Psoas muscle (tissue), 8 donors: Measurements from ENCODE around the gene C4orf46. TPM values are rescaled to one million over a fixed set of nuclear protein-coding genes. Genes with fewer than 3 reads are reported as not detected.
"Not testable (repeated sequence)": the region's sequence is repeated elsewhere in the genome, so short reads cannot be mapped to it uniquely, and the experiment has no call there.

ENCODE experiments used
- ATAC-seq, 4 donors: fragments of 200-7000 bp; cut with Tn5 transposase; one replicate each; pipeline ENCODE4 v1.9.1; 2020; ENCODE audit warnings: moderate library complexity in 3 of 4, mild to moderate bottlenecking in 2 of 4
- DNase-seq, 2 donors: peaks; one replicate each; pipeline ENCODE4 v3.0.0-alpha.2; 2020
- H3K27ac ChIP-seq: fragments of 200-600 bp; one replicate; pipeline ENCODE4 v1.8.0; 2022
- H3K27me3 ChIP-seq, 3 donors: fragments of 200-600 bp in 1 of 3; one replicate each; pipeline versions ENCODE4 v1.6.1 to v1.8.0; 2013 to 2022; ENCODE audit warnings: low read length in 2 of 3, mild to moderate bottlenecking in 2 of 3, moderate library complexity in 1 of 3; ENCODE audit not compliant: insufficient read depth in 3 of 3
- H3K36me3 ChIP-seq, 2 donors: fragments of 200-600 bp in 1 of 2; one replicate each; pipeline versions ENCODE4 v1.6.1 to v1.8.0; 2013 to 2022; ENCODE audit warnings: low read depth in 1 of 2, mild to moderate bottlenecking in 1 of 2, moderate library complexity in 1 of 2; ENCODE audit not compliant: insufficient read depth in 1 of 2
- H3K4me1 ChIP-seq: fragments of 200-600 bp; one replicate; pipeline ENCODE4 v1.8.0; 2022
- H3K4me3 ChIP-seq: fragments of 200-600 bp; one replicate; pipeline ENCODE4 v1.8.0; 2022; ENCODE audit warnings: mild to moderate bottlenecking
- H3K9me3 ChIP-seq: fragments of 200-600 bp; one replicate; pipeline ENCODE4 v1.8.0; 2022
- WGBS, 3 donors: extraction: QIAGEN DNeasy Blood & Tissue Kit; methylation state at CpG; one replicate each; pipeline versions ENCODE4 v1.1.6 to v1.1.7; 2013; 5-methylcytosine and 5-hydroxymethylcytosine counted together
- intact Hi-C, 2 donors: fragments of 100-400 bp; cut with DNase I; formaldehyde crosslinking; loops; one replicate each; pipeline versions ENCODE4 v1.11.0 to v1.14.2; 2022
- polyA plus RNA-seq, 3 donors: library from polyadenylated mRNA; stranded (reverse); fragments of 200-250 nt; gene quantifications; one replicate each; pipeline ENCODE4 v1.2.3, GENCODE V29; 2013
- total RNA-seq, 4 donors: library from RNA; stranded (reverse); fragmentation: NEBNext Ultra II Directional in 2 of 4; extraction: Animal tissue kit (Norgen Biotek cat#: 25700) in 2 of 4; gene quantifications; one replicate each; pipeline versions ENCODE4 v1.2.1 to v1.2.4, GENCODE V29; 2021 to 2023
- TF ChIP-seq, protein P1 (sequence below): fragments of 200-600 bp; IDR thresholded peaks from one replicate; pipeline ENCODE4 v1.8.0; 2022; ENCODE audit warnings: antibody characterized with exemption
- donor health status: healthy with polysubstance abuse.
- donor health status: DM: no; HTN: no; CAD: no; lungs with moderate emphysema.
- donor health status: Bipolar disorder and iron deficiency.
- donor health status: healthy.
- donor health status: DM: yes; HTN: yes; CAD: no.
- donor health status: DM: no; HTN: no; CAD: no.
- donor health status: DM: no; HTN: no; CAD: no.
- donor health status: DM: yes; HTN: yes; CAD: no.

The C4orf46 gene
- total and polyA plus RNA-seq, 7 donors = 0.57 to 4.5 (median 1.7) TPM

DNA sequence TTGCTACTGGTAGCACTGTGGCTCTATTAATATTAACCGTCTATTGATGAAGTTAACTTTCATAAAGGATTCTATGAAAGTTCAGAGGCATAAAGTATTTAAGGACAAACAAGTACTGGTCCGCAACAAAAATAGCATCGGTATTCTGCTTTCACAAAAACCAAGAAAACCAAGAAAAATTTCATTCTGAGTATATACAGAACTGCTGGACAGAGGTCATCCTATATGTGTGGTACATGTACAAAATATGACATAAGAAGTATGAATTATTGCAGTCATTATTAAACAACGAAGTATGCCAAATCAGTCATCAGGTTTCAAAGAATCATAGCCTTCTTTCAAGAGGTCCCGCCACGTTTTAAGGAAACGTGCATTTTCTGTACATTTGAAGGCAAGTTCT is 2.4 kb downstream of the C4orf46 start:
- intact Hi-C loops = no loop called here
- Histone ChIP-seq H3K9me3 (no peaks in the 10 kb centered on the region), H3K27ac (no peak overlapping the region), H3K36me3 (no peaks in the 10 kb centered on the region), H3K4me3 (no peak overlapping the region), H3K27me3 (no peaks in the 10 kb centered on the region), H3K4me1 (peaks cover 22% of the 10 kb centered on the region)
- TF ChIP-seq, protein P1, sequence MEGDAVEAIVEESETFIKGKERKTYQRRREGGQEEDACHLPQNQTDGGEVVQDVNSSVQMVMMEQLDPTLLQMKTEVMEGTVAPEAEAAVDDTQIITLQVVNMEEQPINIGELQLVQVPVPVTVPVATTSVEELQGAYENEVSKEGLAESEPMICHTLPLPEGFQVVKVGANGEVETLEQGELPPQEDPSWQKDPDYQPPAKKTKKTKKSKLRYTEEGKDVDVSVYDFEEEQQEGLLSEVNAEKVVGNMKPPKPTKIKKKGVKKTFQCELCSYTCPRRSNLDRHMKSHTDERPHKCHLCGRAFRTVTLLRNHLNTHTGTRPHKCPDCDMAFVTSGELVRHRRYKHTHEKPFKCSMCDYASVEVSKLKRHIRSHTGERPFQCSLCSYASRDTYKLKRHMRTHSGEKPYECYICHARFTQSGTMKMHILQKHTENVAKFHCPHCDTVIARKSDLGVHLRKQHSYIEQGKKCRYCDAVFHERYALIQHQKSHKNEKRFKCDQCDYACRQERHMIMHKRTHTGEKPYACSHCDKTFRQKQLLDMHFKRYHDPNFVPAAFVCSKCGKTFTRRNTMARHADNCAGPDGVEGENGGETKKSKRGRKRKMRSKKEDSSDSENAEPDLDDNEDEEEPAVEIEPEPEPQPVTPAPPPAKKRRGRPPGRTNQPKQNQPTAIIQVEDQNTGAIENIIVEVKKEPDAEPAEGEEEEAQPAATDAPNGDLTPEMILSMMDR = no peak
- ATAC-seq (no peak), DNase-seq (no peak)
- 73 to 80% (median 77%) methylated on average over 7 of the region's 7 CpGs for WGBS, 3 donors

DNA sequence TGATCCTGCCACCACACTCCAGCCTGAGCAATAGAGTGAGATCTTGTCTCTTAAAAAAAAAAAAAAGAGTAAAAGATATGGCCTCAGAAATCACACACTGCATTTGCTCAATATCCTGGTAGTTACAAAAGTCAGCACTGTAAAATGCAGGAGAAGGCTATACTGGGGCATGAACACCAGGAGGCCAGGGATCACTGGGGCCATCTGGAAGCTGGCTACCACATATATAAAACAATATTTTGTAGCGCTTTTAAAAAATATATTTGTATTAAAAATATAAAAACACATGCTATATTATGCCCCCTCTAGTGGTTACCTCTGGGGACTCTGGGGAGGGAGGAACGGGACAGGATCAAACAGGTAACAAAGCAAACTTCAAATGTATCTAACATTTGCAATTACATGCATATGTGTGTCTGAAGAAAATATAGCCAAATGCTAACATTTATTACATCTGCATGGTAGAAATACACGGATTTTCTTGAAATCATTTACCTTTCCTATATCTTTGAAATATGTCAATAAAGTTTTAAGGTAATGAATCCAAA is 4.0 kb downstream of the C4orf46 start:
- Histone ChIP-seq H3K9me3 (no peaks in the 10 kb centered on the region), H3K27me3 (no peaks in the 10 kb centered on the region), H3K36me3 (no peaks in the 10 kb centered on the region), H3K27ac (no peak overlapping the region), H3K4me3 (no peak overlapping the region), H3K4me1 (peaks cover 10% of the 10 kb centered on the region)
- 83 to 85% (median 84%) methylated on average over 3 of the region's 3 CpGs for WGBS, 3 donors
- intact Hi-C loops = no loop called here
- ATAC-seq = no peak
- TF ChIP-seq, protein P1 = peak; percentile 31
- DNase-seq = no peak

DNA sequence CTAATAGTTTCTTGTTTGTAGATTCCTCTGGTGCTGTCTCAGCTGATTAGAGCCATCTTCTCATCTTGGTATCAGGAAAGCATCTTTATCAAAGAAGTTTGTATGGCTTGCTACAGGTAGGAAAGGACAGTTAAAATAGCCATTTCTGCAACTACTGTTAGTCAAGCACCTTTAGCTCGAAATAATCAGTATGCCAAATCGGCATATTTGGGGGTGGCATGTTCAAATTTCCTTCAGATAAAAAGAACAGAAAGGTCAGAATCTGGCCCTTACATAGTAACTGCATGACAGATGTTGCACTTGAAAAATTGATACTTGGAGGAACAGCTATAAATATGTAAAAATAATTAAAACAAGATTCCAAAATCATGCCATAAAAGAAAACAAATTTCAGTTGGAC is 4.8 kb downstream of the C4orf46 start:
- no peaks in the 10 kb centered on the region for H3K36me3 ChIP-seq
- H3K9me3 ChIP-seq = no peaks in the 10 kb centered on the region
- H3K27ac ChIP-seq = no peak overlapping the region
- H3K4me3 ChIP-seq = no peak overlapping the region
- H3K27me3 ChIP-seq = no peaks in the 10 kb centered on the region
- ATAC-seq (no peak), DNase-seq (no peak)
- H3K4me1 ChIP-seq = peaks cover 9% of the 10 kb centered on the region
- 90 to 96% (median 95%) methylated on average over 2 of the region's 2 CpGs for WGBS, 3 donors
- TF ChIP-seq, protein P1 = no peak
- intact Hi-C loops = no loop called here

DNA sequence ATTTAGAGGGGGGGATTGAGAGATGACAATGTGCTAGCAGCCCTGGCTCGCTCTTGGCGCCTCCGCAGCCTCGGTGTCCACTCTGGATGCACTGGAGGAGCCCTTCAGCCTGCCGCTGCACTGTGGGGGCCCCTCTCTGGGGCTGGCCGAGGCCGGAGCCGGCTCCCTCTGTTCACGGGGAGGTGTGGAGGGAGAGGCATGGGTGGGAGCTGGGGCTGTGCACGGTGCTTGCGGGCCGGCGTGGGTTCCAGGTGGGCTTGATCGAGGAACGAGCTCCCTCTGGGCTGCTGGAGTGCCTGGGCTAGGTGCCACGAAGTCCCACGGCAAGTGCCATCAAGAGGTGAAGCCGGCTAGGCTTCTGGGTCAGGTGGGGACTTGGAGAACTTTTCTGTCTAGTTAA is 6.9 kb downstream of the C4orf46 start:
- Histone ChIP-seq H3K27ac (no peak overlapping the region), H3K36me3 (no peaks in the 10 kb centered on the region), H3K27me3 (no peaks in the 10 kb centered on the region), H3K9me3 (no peaks in the 10 kb centered on the region), H3K4me1 (no peaks in the 10 kb centered on the region), H3K4me3 (no peak overlapping the region)
- ATAC-seq (no peak), DNase-seq (no peak)
- intact Hi-C loops = no loop called here
- TF ChIP-seq, protein P1 = no peak
- WGBS, 3 donors = 98 to 99% (median 98%) methylated on average over 18 of the region's 18 CpGs

DNA sequence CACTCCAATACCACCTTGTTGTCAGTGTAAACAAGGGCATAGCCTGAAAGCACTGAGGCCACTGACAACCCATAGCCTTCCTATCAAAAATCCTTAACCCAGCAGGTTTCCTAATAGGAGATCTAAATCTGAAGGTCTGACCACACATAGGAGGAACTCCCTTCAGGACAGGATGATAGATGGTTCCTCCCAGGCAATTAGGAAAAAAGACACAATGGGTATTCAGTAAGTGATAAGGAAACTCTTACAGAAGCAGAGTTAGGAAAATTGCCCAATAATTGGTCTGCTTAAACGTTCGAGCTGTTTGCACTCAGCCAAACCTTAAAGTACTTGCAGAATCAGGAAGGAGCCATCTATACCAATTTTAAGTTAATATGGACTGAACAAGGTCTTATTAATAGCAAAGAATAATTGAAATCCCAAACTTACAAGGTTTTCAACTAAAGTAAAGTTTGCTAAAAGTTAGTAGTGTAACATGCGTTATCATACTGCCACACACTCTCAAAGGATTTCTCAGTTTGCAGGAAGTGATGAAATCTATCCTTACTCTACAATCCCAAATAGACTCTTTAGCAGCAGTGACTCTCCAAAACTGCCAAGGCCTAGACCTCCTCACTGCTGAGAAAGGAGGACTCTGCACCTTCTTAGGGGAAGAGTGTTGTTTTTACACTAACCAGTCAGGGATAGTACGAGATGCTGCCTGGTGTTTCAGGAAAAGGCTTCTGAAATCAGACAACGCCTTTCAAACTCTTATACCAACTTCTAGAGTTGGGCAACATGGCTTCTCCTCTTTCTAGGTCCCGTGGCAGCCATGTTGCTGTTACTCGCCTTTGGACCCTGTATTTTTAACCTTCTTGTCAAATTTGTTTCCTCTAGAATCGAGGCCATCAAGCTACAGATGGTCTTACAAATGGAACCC is 7.7 kb downstream of the C4orf46 start:
- H3K27ac ChIP-seq, ATAC-seq, H3K27me3 ChIP-seq, DNase-seq, H3K4me3 ChIP-seq, H3K4me1 ChIP-seq, intact Hi-C loops, H3K9me3 ChIP-seq, H3K36me3 ChIP-seq: not testable (repeated sequence)
- WGBS, 3 donors = 81 to 88% (median 88%) methylated on average over 8 of the region's 8 CpGs

DNA sequence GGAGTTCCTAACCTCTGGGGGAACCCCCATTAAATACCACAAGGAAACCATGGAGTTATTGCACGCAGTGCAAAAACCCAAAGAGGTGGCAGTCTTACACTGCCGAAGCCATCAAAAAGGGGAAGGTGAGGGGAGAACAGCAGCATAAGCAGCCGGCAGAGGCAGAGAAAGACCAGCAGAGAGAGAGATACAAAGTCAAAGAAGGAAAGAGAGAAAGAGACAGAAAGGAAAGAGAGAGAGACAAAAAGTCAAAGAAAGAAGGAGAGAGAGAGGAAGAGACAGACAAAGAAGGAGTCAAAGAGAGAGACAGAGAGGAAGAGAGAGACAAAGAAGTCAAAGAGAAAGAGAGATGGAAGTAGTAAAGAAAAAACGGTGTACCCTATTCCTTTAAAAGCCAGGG is 8.4 kb downstream of the C4orf46 start:
- ATAC-seq, H3K36me3 ChIP-seq, H3K4me3 ChIP-seq, intact Hi-C loops, DNase-seq, H3K27me3 ChIP-seq, H3K27ac ChIP-seq, H3K9me3 ChIP-seq, H3K4me1 ChIP-seq: not testable (repeated sequence)
- 65 to 76% (median 65%) methylated on average over 4 of the region's 4 CpGs for WGBS, 3 donors
